ENCODE measurements around the gene CRMP1.

CRMP1 gene

GRCh38 chr4:5905714-5906113 lies 12.8 kb upstream of the CRMP1 start:
- Histone ChIP-seq H3K9me3 (ENCODE audit: control insufficient read depth in 1 of 2, low read length in 2 of 2) (no peaks in the 10 kb centered on the region), H3K27me3 (ENCODE audit: control insufficient read depth in 1 of 2, insufficient read depth in 2 of 2, low read length in 2 of 2) (peaks cover 0 to 9% of the 10 kb centered on the region in 2 donors), H3K9ac (ENCODE audit: low read depth in 1 of 2, low read length in 2 of 2) (no peak overlapping the region), H3K4me1 (ENCODE audit: control insufficient read depth in 1 of 2, insufficient read depth in 2 of 2, low read length in 2 of 2) (no peaks in the 10 kb centered on the region), H3K27ac (ENCODE audit: low read depth, low read length) (no peak overlapping the region), H3K36me3 (ENCODE audit: control insufficient read depth in 1 of 2, insufficient read depth in 2 of 2, low read length in 2 of 2) (no peaks in the 10 kb centered on the region), H3K4me3 (ENCODE audit: low read depth in 1 of 2, low read length in 2 of 2) (no peak overlapping the region)

DNA sequence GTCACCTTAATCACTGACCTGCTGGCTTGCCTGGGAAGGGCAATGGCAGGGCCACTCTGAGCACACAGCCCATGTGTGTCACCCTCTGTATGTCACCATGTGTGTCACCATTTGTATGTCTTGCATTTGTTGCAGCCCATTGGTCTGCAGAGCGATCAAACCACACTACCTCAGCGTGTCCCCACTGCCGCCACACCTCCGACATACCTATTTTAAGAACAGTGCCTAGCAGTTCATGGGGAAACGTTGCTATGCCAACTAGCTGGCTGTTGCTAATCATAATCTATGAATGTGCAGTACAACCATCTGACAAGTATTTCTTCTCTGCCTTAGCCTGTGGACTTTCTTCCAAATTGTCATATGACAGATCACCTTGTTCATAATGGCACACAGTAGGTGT lies 8.0 kb upstream of the CRMP1 start:
- Histone ChIP-seq H3K27ac (ENCODE audit: low read depth, low read length) (no peak overlapping the region), H3K9me3 (ENCODE audit: control insufficient read depth in 1 of 2, low read length in 2 of 2) (no peaks in the 10 kb centered on the region), H3K27me3 (ENCODE audit: control insufficient read depth in 1 of 2, insufficient read depth in 2 of 2, low read length in 2 of 2) (peaks cover 0 to 15% of the 10 kb centered on the region in 2 donors), H3K9ac (ENCODE audit: low read depth in 1 of 2, low read length in 2 of 2) (no peak overlapping the region), H3K4me1 (ENCODE audit: control insufficient read depth in 1 of 2, insufficient read depth in 2 of 2, low read length in 2 of 2) (no peaks in the 10 kb centered on the region), H3K4me3 (ENCODE audit: low read depth in 1 of 2, low read length in 2 of 2) (no peak overlapping the region), H3K36me3 (ENCODE audit: control insufficient read depth in 1 of 2, insufficient read depth in 2 of 2, low read length in 2 of 2) (no peaks in the 10 kb centered on the region)

GRCh38 chr4:5899881-5900280 lies 7.0 kb upstream of the CRMP1 start:
- no peak overlapping the region for H3K9ac ChIP-seq (ENCODE audit: low read depth in 1 of 2, low read length in 2 of 2)
- no peak overlapping the region for H3K4me3 ChIP-seq (ENCODE audit: low read depth in 1 of 2, low read length in 2 of 2)
- H3K9me3 ChIP-seq (ENCODE audit: control insufficient read depth in 1 of 2, low read length in 2 of 2) = no peaks in the 10 kb centered on the region
- H3K27me3 ChIP-seq (ENCODE audit: control insufficient read depth in 1 of 2, insufficient read depth in 2 of 2, low read length in 2 of 2) = peaks cover 0 to 10% of the 10 kb centered on the region in 2 donors
- no peaks in the 10 kb centered on the region for H3K4me1 ChIP-seq (ENCODE audit: control insufficient read depth in 1 of 2, insufficient read depth in 2 of 2, low read length in 2 of 2)
- H3K27ac ChIP-seq (ENCODE audit: low read depth, low read length) = no peak overlapping the region
- H3K36me3 ChIP-seq (ENCODE audit: control insufficient read depth in 1 of 2, insufficient read depth in 2 of 2, low read length in 2 of 2) = no peaks in the 10 kb centered on the region

GRCh38 chr4:5899396-5899795 lies 6.5 kb upstream of the CRMP1 start:
- Histone ChIP-seq H3K4me1 (ENCODE audit: control insufficient read depth in 1 of 2, insufficient read depth in 2 of 2, low read length in 2 of 2) (no peaks in the 10 kb centered on the region), H3K27me3 (ENCODE audit: control insufficient read depth in 1 of 2, insufficient read depth in 2 of 2, low read length in 2 of 2) (peaks cover 0 to 10% of the 10 kb centered on the region in 2 donors), H3K27ac (ENCODE audit: low read depth, low read length) (no peak overlapping the region), H3K9me3 (ENCODE audit: control insufficient read depth in 1 of 2, low read length in 2 of 2) (no peaks in the 10 kb centered on the region), H3K4me3 (ENCODE audit: low read depth in 1 of 2, low read length in 2 of 2) (no peak overlapping the region), H3K9ac (ENCODE audit: low read depth in 1 of 2, low read length in 2 of 2) (no peak overlapping the region), H3K36me3 (ENCODE audit: control insufficient read depth in 1 of 2, insufficient read depth in 2 of 2, low read length in 2 of 2) (no peaks in the 10 kb centered on the region)

- H3K9me3 ChIP-seq (ENCODE audit: control insufficient read depth in 1 of 2, low read length in 2 of 2) = no peaks in the 10 kb centered on the region
- peaks cover 11 to 19% of the 10 kb centered on the region in 2 donors for H3K27me3 ChIP-seq (ENCODE audit: control insufficient read depth in 1 of 2, insufficient read depth in 2 of 2, low read length in 2 of 2)
- H3K36me3 ChIP-seq (ENCODE audit: control insufficient read depth in 1 of 2, insufficient read depth in 2 of 2, low read length in 2 of 2) = no peaks in the 10 kb centered on the region
- no peaks in the 10 kb centered on the region for H3K4me1 ChIP-seq (ENCODE audit: control insufficient read depth in 1 of 2, insufficient read depth in 2 of 2, low read length in 2 of 2)
- no peak overlapping the region for H3K9ac ChIP-seq (ENCODE audit: low read depth in 1 of 2, low read length in 2 of 2)
- H3K27ac ChIP-seq (ENCODE audit: low read depth, low read length) = no peak overlapping the region
- no peak overlapping the region for H3K4me3 ChIP-seq (ENCODE audit: low read depth in 1 of 2, low read length in 2 of 2)
Observed at GRCh38 chr4:5897674-5898073, 4.8 kb upstream of the CRMP1 start.

DNA sequence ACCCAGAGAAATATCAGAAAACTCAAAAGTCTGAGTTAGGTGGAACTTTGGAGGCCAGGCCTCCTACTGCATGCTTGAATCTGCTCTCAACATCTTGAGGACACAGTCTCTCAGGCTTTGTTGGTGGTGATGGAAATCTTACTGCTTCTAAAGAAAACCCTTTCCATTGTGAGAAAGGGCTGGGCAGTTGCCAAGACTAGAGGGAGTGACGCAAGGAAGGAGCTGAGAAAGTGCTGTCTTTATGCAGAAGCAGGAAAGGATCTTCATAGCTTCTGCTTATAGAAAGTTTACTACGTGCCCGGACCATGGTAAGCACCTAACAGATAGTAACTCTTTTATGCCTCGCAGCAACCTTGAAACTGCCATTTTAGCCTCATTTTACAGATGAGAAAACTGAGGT lies 2.4 kb upstream of the CRMP1 start:
- H3K27me3 ChIP-seq (ENCODE audit: control insufficient read depth in 1 of 2, insufficient read depth in 2 of 2, low read length in 2 of 2) = peaks cover 21 to 37% of the 10 kb centered on the region in 2 donors
- no peak overlapping the region for H3K4me3 ChIP-seq (ENCODE audit: low read depth in 1 of 2, low read length in 2 of 2)
- H3K9ac ChIP-seq (ENCODE audit: low read depth in 1 of 2, low read length in 2 of 2) = no peak overlapping the region
- H3K4me1 ChIP-seq (ENCODE audit: control insufficient read depth in 1 of 2, insufficient read depth in 2 of 2, low read length in 2 of 2) = no peaks in the 10 kb centered on the region
- H3K36me3 ChIP-seq (ENCODE audit: control insufficient read depth in 1 of 2, insufficient read depth in 2 of 2, low read length in 2 of 2) = no peaks in the 10 kb centered on the region
- H3K27ac ChIP-seq (ENCODE audit: low read depth, low read length) = no peak overlapping the region
- no peaks in the 10 kb centered on the region for H3K9me3 ChIP-seq (ENCODE audit: control insufficient read depth in 1 of 2, low read length in 2 of 2)

DNA sequence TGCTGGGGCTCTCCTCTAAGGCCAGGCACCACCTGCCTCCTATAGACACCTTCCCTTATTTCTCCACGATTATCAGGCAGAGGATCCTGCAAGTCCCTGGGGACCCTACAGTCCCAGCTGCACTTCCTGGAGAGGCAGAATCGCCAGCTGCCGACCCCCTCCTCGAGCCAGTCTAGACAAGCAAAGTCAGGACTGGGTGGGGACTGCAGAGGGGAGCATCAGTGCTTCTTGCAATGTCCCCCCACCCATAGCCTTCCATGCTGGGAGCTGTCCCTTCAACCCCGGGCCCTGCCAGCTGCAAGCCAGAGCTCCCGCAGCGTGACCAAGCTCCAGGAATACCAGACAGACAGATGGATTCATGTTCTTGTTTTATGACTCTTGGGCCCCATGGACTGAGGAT lies 1.4 kb upstream of the CRMP1 start:
- no peaks in the 10 kb centered on the region for H3K9me3 ChIP-seq (ENCODE audit: control insufficient read depth in 1 of 2, low read length in 2 of 2)
- H3K4me1 ChIP-seq (ENCODE audit: control insufficient read depth in 1 of 2, insufficient read depth in 2 of 2, low read length in 2 of 2) = no peaks in the 10 kb centered on the region
- no peak overlapping the region for H3K27ac ChIP-seq (ENCODE audit: low read depth, low read length)
- peaks cover 30 to 46% of the 10 kb centered on the region in 2 donors for H3K27me3 ChIP-seq (ENCODE audit: control insufficient read depth in 1 of 2, insufficient read depth in 2 of 2, low read length in 2 of 2)
- H3K9ac ChIP-seq (ENCODE audit: low read depth in 1 of 2, low read length in 2 of 2) = no peak overlapping the region
- no peak overlapping the region for H3K4me3 ChIP-seq (ENCODE audit: low read depth in 1 of 2, low read length in 2 of 2)
- no peaks in the 10 kb centered on the region for H3K36me3 ChIP-seq (ENCODE audit: control insufficient read depth in 1 of 2, insufficient read depth in 2 of 2, low read length in 2 of 2)

- H3K4me1 ChIP-seq (ENCODE audit: control insufficient read depth in 1 of 2, insufficient read depth in 2 of 2, low read length in 2 of 2) = no peaks in the 10 kb centered on the region
- peaks cover 36 to 52% of the 10 kb centered on the region in 2 donors for H3K27me3 ChIP-seq (ENCODE audit: control insufficient read depth in 1 of 2, insufficient read depth in 2 of 2, low read length in 2 of 2)
- H3K4me3 ChIP-seq (ENCODE audit: low read depth in 1 of 2, low read length in 2 of 2) = no peak overlapping the region
- no peaks in the 10 kb centered on the region for H3K9me3 ChIP-seq (ENCODE audit: control insufficient read depth in 1 of 2, low read length in 2 of 2)
- no peaks in the 10 kb centered on the region for H3K36me3 ChIP-seq (ENCODE audit: control insufficient read depth in 1 of 2, insufficient read depth in 2 of 2, low read length in 2 of 2)
- no peak overlapping the region for H3K9ac ChIP-seq (ENCODE audit: low read depth in 1 of 2, low read length in 2 of 2)
- H3K27ac ChIP-seq (ENCODE audit: low read depth, low read length) = no peak overlapping the region
Observed at GRCh38 chr4:5893591-5893990, 705 bp upstream of the CRMP1 start.

- no peak overlapping the region for H3K4me3 ChIP-seq (ENCODE audit: low read depth in 1 of 2, low read length in 2 of 2)
- peaks cover 39 to 46% of the 10 kb centered on the region in 2 donors for H3K27me3 ChIP-seq (ENCODE audit: control insufficient read depth in 1 of 2, insufficient read depth in 2 of 2, low read length in 2 of 2)
- no peaks in the 10 kb centered on the region for H3K9me3 ChIP-seq (ENCODE audit: control insufficient read depth in 1 of 2, low read length in 2 of 2)
- no peaks in the 10 kb centered on the region for H3K4me1 ChIP-seq (ENCODE audit: control insufficient read depth in 1 of 2, insufficient read depth in 2 of 2, low read length in 2 of 2)
- no peak overlapping the region for H3K9ac ChIP-seq (ENCODE audit: low read depth in 1 of 2, low read length in 2 of 2)
- H3K36me3 ChIP-seq (ENCODE audit: control insufficient read depth in 1 of 2, insufficient read depth in 2 of 2, low read length in 2 of 2) = no peaks in the 10 kb centered on the region
- H3K27ac ChIP-seq (ENCODE audit: low read depth, low read length) = no peak overlapping the region
Observed at GRCh38 chr4:5892323-5893003, 423 bp downstream of the CRMP1 start.

GRCh38 chr4:5891563-5892322 lies 1.1 kb downstream of the CRMP1 start:
- Histone ChIP-seq H3K27ac (ENCODE audit: low read depth, low read length) (no peak overlapping the region), H3K4me1 (ENCODE audit: control insufficient read depth in 1 of 2, insufficient read depth in 2 of 2, low read length in 2 of 2) (no peaks in the 10 kb centered on the region), H3K9ac (ENCODE audit: low read depth in 1 of 2, low read length in 2 of 2) (no peak overlapping the region), H3K4me3 (ENCODE audit: low read depth in 1 of 2, low read length in 2 of 2) (no peak overlapping the region), H3K27me3 (ENCODE audit: control insufficient read depth in 1 of 2, insufficient read depth in 2 of 2, low read length in 2 of 2) (peaks cover 44 to 52% of the 10 kb centered on the region in 2 donors), H3K9me3 (ENCODE audit: control insufficient read depth in 1 of 2, low read length in 2 of 2) (no peaks in the 10 kb centered on the region), H3K36me3 (ENCODE audit: control insufficient read depth in 1 of 2, insufficient read depth in 2 of 2, low read length in 2 of 2) (no peaks in the 10 kb centered on the region)

All from duodenal mucosa (tissue), 2 donors.